Tibial nerve (tissue), 4 donors: Measurements from ENCODE around the gene KLC1. TPM values are rescaled to one million over a fixed set of nuclear protein-coding genes. Genes with fewer than 3 reads are reported as not detected.

Experiments
- DNase-seq, 2 donors: peaks; one replicate each; pipeline ENCODE4 v3.0.0-alpha.2; 2019; ENCODE audit warnings: low spot score in 2 of 2
- H3K27ac ChIP-seq, 4 donors: fragments of 200-600 bp; sonication (generic) in 3 of 4; one replicate each; pipeline ENCODE4 v1.5.1; 2017 to 2019; ENCODE audit warnings: mild to moderate bottlenecking in 1 of 4
- H3K27me3 ChIP-seq, 2 donors: fragments of 200-600 bp; sonication (generic) in 1 of 2; one replicate each; pipeline versions ENCODE4 v1.5.1 to v1.6.0; 2017 to 2019
- H3K36me3 ChIP-seq, 3 donors: fragments of 200-600 bp; sonication (generic); one replicate each; pipeline ENCODE4 v1.5.1; 2018 to 2019
- H3K4me1 ChIP-seq, 4 donors: fragments of 200-600 bp; sonication (generic) in 3 of 4; one replicate each; pipeline ENCODE4 v1.5.1; 2017 to 2019
- H3K4me3 ChIP-seq, 4 donors: fragments of 200-600 bp; sonication (generic) in 3 of 4; one replicate each; pipeline ENCODE4 v1.5.1; 2017 to 2019; ENCODE audit warnings: mild to moderate bottlenecking in 1 of 4, moderate library complexity in 1 of 4
- H3K9me3 ChIP-seq, 4 donors: fragments of 200-600 bp; sonication (generic) in 3 of 4; one replicate each; pipeline ENCODE4 v1.5.1; 2017 to 2019
- EP300 ChIP-seq, 2 donors: sonication (generic); formaldehyde crosslinking; IDR thresholded peaks; one replicate each; pipeline ENCODE4 v1.6.1; 2017; ENCODE audit warnings: antibody characterized with exemption in 2 of 2, mild to moderate bottlenecking in 1 of 2
- POLR2A ChIP-seq, 2 donors: fragments of 450-650 bp; IDR thresholded peaks; one replicate each; pipeline ENCODE4 v1.6.1; 2017; ENCODE audit warnings: antibody characterized with exemption in 2 of 2, mild to moderate bottlenecking in 2 of 2, moderate library complexity in 2 of 2
- WGBS, 2 donors: methylation state at CpG; one replicate each; pipeline ENCODE4 v1.1.5; 2018; 5-methylcytosine and 5-hydroxymethylcytosine counted together
- total RNA-seq, 4 donors: library from RNA; depleted of rRNA; stranded (reverse); fragments of >200 nt; gene quantifications; one replicate each; pipeline ENCODE4 v1.1.0, GENCODE V29; 2016
- TF ChIP-seq, protein P1 (sequence below), 5 experiments: fragments of 200-600 bp in 3 of 5; fragments of 450-650 bp in 2 of 5; sonication (generic) in 3 of 5; IDR thresholded peaks; one replicate each; pipeline ENCODE4 v1.5.1; 2016 to 2019; ENCODE audit warnings: antibody characterized with exemption in 5 of 5, mild to moderate bottlenecking in 3 of 5, moderate library complexity in 2 of 5

The KLC1 gene
- total RNA-seq, 4 donors from 2014 or later = 402 to 561 (median 495) TPM

DNA sequence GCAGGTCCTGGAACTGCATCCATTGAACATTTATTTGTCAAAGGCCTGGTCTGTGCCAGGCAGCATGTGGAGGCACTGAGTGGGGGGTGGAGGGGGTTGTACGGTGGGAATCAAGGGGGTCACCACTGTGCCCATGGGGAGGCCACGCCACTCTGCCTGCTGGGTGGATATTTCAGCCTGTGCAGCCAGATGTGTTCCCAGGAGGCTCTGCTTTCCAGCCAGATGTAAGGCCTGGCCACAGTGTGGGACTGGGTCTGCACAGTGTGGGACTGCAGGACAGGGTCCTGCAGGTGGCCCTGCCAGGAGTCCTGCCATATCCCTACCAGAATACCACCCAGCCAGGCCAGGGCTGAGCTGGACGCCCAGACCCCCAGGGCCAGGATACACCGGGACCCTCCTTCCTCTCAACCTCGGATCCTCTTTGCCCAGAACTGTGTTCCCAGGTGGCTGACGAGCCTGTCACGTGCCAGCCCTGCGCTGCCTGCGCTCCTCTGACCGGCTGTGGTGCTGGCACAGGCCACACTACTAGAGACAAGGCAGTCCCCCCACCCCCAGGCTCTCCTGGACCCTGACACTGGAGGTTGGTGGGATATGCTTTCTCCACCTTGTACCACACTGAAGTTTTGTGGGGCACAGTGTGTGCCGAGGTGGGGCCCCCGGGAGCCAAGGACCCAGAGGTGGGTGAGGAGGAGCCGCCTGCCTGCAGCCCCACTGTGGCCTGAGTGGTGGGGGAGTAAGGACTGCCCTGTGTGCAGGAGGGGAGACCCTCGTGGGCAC lies 68.8 kb downstream of the KLC1 start:
- TF ChIP-seq EP300 (IDR thresholded peaks at IDR 0.05) = no peak
- no peak for TF ChIP-seq POLR2A (IDR thresholded peaks at IDR 0.05)
- TF ChIP-seq, protein P1, sequence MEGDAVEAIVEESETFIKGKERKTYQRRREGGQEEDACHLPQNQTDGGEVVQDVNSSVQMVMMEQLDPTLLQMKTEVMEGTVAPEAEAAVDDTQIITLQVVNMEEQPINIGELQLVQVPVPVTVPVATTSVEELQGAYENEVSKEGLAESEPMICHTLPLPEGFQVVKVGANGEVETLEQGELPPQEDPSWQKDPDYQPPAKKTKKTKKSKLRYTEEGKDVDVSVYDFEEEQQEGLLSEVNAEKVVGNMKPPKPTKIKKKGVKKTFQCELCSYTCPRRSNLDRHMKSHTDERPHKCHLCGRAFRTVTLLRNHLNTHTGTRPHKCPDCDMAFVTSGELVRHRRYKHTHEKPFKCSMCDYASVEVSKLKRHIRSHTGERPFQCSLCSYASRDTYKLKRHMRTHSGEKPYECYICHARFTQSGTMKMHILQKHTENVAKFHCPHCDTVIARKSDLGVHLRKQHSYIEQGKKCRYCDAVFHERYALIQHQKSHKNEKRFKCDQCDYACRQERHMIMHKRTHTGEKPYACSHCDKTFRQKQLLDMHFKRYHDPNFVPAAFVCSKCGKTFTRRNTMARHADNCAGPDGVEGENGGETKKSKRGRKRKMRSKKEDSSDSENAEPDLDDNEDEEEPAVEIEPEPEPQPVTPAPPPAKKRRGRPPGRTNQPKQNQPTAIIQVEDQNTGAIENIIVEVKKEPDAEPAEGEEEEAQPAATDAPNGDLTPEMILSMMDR (IDR thresholded peaks at IDR 0.05) = no peak
- DNase-seq = no peak
- Histone ChIP-seq H3K9me3 (no peaks in the 10 kb centered on the region), H3K27me3 (no peaks in the 10 kb centered on the region), H3K36me3 (peaks cover 4 to 84% (median 7%) of the 10 kb centered on the region in 3 donors), H3K4me1 (peaks cover 0 to 71% (median 23%) of the 10 kb centered on the region in 4 donors), H3K4me3 (no peak overlapping the region), H3K27ac (peak overlapping the region in 3 of 4 donors; percentile 26 to 73 (median 32))
- WGBS, 2 donors = 40 to 73% methylated on average over 4 to 12 of the region's 14 CpGs

DNA sequence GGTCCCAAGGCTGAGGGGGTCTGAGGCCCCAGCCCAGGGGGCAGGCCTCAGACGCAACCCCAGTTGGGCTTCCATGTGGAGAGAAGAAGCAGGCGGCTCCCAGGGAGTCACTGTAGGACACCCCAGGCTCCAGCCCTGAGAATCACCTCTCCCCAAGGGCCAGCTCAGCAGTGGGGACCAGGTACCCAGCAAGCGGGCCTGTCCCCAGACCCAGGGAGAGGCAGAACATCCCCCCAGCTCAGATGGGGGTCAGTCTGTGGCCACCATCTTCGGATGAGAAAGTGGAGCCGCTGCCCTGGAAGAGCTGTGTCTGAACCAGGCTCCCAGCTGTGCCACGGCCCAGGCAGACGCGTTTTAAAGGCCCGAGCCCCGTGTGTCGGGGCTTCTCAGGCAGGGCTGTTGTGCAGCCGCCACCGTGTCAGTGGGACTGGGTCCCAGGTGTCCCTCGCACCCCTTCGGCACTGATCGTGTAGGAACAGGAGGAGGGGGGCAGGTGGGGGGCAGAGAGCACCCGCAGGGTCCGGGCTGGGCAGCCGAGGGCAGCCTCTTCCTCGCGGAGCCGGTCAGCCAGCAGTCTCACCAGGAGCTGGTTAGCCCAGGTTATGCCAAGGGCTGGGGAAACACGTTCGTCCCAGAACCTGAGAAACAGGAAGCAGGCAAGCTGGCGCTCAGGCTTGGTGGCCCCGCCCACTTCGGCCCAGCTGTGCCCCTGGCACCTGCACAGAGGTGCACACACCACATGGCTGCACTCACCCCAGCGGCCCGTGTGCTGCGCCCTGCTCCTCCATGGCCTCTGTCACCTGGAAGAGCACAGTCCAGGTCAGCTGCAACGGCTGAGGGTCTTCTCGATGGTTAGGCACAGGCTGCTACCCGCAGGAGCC lies 69.6 kb downstream of the KLC1 start:
- H3K9me3 ChIP-seq = no peaks in the 10 kb centered on the region
- peaks cover 2 to 84% (median 5%) of the 10 kb centered on the region in 3 donors for H3K36me3 ChIP-seq
- H3K4me1 ChIP-seq = peaks cover 0 to 76% (median 23%) of the 10 kb centered on the region in 4 donors
- DNase-seq = no peak
- H3K27ac ChIP-seq = peak overlapping the region in 3 of 4 donors; percentile 26 to 73 (median 32)
- H3K4me3 ChIP-seq = no peak overlapping the region
- TF ChIP-seq, protein P1 (IDR thresholded peaks at IDR 0.05) = no peak
- TF ChIP-seq EP300 (IDR thresholded peaks at IDR 0.05) (no peak), POLR2A (IDR thresholded peaks at IDR 0.05) (no peak)
- WGBS, 2 donors = 84 to 88% methylated on average over 18 to 22 of the region's 33 CpGs
- H3K27me3 ChIP-seq = no peaks in the 10 kb centered on the region

DNA sequence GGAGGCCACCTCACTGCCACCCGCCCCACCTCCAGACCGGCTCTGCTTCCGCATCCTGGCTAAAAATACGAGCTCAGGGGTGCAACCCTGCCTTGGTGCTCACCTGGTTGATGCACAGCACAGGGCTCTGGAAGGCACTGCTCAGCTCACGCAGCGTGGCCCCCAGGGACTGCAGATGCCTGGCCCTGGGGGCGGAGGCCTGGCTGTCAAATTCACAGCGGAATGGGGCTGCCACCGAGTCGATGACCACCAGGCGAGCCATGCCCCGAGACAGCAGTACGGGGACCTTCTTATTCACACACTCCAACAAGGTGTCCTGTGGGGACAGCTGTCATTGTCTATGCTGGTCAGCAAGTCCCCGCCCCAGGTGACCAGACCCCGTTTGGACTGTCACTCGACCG lies 70.2 kb downstream of the KLC1 start:
- Histone ChIP-seq H3K4me3 (no peak overlapping the region), H3K36me3 (peaks cover 0 to 84% (median 3%) of the 10 kb centered on the region in 3 donors), H3K27me3 (no peaks in the 10 kb centered on the region), H3K27ac (peak overlapping the region in 1 of 4 donors; percentile 73), H3K4me1 (peaks cover 0 to 82% (median 23%) of the 10 kb centered on the region in 4 donors), H3K9me3 (no peaks in the 10 kb centered on the region)
- WGBS, 2 donors = 91 to 92% methylated on average over 15 to 17 of the region's 17 CpGs
- no peak for TF ChIP-seq EP300 (IDR thresholded peaks at IDR 0.05)
- no peak for TF ChIP-seq POLR2A (IDR thresholded peaks at IDR 0.05)
- TF ChIP-seq, protein P1 (IDR thresholded peaks at IDR 0.05) = no peak
- DNase-seq = no peak

DNA sequence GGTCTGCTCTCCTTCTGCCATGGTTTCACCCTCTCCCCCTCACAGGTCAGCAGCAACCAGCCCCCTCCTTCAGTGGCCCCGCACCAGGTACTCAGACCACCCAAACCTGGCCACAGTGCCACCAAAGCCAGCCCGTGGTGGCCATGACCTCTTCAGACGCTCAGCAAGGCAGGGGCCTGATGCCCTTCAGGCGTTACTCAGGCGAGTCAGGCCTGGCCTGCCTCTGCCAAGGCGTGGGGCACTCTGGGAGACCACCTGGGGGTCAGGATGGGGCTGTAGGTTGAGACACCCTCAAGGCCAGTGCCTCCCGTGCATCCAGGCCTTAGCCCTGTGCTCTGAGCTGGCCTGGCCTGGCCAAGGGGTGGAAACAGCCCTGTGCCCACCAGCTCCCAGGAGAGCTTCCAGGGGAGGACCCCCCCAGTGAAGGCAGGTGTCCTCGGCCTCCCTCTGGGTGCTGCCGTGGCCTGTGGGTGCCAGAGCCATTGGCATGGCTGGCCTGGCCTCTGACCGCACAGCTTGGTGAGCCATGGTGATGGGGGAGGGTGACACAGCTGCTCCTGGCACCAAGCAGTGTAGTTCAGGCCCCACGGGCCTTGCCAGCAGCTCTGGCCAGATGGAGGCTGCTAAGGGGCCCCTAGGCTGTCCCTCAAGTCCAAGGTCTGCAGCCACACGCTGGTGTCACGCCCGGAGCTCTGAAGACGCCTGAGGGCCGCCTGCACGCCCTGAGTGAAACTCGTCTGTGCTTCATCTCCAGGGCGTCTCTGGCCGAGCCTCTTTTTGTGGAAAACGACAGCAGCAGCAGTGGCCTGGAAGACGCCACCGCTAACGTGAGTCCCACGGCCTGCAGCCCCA lies 71.1 kb downstream of the KLC1 start:
- Histone ChIP-seq H3K4me1 (peaks cover 0 to 81% (median 23%) of the 10 kb centered on the region in 4 donors), H3K27me3 (no peaks in the 10 kb centered on the region), H3K4me3 (no peak overlapping the region), H3K36me3 (peaks cover 0 to 84% (median 3%) of the 10 kb centered on the region in 3 donors), H3K27ac (no peak overlapping the region), H3K9me3 (no peaks in the 10 kb centered on the region)
- TF ChIP-seq POLR2A (IDR thresholded peaks at IDR 0.05) = no peak
- no peak for TF ChIP-seq EP300 (IDR thresholded peaks at IDR 0.05)
- TF ChIP-seq, protein P1 (IDR thresholded peaks at IDR 0.05) = no peak
- 78 to 81% methylated on average over 19 to 20 of the region's 25 CpGs for WGBS, 2 donors
- DNase-seq = no peak
